Measurements from ENCODE around the gene ISOC2.

The ISOC2 gene

DNA sequence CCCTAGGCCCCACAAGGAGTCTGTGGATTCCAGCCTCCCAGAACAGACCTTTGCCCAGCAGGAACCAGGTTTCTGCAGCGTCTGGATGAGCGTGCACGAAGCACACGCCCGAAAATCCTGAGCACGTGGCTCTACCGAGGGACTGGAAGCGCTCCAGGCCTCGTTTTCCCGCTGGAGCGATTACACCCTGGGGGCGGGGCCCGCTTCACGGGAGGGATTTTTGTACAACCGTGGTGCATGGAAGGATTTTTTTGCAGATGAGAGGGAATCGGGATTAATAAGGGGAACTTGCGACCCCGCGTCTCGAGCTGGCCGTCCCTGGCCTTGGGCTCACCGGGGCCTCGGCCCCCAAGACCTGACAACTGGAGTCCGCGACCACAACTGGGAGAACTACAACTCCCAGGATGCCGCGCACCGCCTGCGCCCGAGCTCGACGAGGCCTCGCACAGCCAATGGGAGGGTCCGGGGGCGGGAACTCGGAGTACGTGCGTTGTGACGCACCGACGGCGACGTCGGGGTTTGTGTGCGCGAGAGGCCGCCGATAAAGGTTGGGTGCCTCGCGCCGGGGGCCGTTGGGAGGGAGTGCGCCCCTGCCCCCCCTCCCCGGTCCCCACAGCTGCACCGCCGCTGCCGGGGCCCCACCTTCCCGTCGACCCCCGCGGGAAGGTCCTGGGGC, 14.8 kb upstream of the ISOC2 start, which contains the start of gene ZNF628:
ZNF628 (plus strand) TSS at position 518 of the 676 bp plus-strand sequence. CDS start 3,294 bp downstream, outside the sequence.
- peak; percentile 99 for DNase-seq

DNA sequence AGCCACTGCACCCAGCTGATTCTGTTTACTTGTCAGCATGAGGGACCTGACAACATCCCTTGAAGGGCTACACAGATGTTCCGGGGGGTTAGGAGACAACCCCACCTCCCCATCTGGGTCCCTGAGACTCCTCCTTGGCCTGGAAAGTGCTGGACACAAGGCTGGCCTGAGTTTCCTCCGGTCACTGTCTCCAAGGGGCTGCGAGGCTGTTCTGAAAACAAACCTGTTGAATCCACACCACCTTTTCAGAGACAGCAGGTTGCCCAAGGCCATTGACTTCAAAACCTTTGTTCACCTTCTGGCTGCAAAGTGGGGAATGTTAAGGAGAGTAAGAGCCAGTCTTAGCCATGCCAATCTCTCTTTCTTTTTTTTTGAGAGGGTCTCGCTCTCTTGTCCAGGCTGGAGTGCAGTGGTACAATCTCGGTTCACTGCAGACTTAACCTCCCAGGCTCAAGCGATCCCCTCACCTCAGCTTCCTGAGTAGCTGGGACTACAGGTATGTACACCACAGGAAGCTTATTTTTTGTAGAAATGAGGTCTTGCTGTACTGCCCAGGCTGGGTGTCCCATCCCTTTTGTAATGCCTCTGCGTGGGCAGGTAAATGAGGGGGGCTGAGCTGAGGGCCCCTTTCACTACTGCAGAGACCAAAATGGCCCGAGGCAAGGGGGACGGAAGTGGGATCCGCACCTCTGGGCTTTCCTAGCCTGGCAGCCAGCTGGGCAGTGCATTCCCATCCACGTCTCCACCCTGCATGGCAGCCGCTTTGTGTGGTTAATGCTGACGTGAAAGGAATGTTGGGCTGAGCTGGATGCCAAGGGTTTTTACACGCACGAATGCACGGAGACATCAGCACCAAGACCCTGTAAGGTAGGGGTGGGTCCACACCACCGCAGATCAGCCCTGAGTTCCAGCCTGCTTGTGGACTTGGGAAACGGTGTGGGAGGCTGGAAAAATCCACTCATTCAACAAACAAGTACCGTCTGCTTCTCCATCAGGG, 13.1 kb upstream of the ISOC2 start:
- DNase-seq = no peak

DNA sequence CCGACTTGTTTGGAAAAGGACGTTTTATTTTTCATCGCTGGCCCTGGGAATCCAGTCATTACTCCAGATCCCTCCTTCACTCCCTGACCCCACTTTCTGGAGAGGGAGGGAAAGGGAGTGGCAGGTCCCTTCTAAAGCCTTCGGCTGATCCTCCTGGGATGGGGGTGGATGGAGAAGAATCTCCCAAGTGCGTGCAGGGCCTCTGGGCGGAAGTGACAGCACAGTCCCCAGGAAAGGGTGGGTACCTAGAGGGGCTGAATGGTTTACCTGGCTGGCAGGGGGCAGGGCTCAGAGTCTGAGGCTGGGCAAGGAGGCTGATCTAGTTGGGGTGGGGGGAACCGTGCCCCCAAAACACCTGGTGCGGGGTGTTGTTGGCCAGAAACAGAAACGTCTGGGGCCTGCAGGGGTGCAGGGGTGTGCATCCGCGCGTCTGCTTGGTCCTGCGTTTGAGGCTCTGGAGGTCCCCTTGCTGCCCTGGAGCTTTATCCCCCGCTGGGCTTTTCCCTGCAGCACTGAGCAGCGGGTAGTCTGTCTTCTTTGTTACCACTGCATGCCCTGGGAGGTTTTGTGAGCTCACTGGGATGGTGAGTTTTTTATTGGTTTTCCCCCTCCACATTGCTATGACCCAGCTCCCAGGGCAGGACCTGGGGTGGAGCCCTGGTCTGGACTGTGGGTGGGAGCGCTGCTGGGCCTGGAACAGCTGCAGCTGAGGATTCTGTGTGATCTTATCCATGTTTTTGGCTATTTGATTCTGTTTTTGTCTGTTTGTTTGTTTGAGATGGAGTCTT, 12.0 kb upstream of the ISOC2 start:
- no peak for DNase-seq

DNA sequence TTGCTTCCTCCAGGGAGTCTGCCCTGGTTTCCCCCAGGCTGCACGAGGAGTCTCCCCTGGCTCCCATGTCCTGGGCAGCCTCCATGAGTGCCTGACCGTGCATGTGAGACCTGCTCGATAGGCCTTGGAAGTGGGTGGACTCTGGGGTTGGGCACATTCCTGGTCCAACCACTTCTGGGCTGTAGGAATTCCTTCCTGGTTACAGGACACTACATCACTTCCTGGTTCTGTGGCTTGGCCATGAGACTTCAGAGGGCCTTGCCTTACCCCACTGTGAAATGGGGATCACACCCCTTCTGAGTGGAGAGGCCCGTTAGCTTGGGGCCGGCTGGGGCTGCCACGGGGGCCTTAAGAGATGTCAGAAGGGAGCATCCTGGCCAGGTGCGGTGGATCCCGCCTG, 11.0 kb upstream of the ISOC2 start:
- no peak for DNase-seq

DNA sequence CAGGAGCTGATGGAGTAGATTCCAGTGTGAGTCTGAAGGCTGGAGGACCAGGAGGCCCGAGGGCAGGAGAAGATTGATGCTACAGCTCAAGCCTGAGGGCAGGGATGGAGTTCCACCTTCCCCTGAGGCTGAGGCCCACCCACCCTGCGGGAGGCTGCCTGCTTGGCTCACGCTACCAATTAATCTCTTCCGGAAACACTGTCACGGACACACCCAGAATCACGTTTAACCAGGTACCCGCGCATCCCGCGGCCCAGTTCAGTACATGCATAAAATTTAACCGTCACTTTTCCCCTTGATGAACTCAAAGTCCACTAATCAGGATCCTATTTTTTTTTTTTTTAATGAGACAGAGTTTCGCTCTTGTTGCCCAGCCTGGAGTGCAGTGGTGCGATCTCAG, 9.8 kb upstream of the ISOC2 start:
- no peak for DNase-seq

DNA sequence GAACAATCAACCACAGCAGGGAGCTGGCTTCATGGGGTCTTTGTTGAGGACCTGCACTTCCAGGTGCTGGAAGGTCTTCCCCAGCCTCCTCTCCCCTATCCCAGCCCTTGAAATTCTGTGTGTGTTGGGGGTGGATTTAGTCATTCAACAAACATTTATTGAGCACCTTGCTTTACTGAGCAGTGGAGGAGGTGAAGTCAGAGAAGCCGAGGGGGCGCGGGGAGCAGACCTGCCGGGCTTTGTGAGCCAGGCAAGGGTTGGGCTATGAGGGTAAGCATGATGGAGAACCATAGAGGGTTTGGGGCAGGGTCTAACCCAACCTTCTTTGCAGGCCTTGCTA, 6.6 kb upstream of the ISOC2 start:
- no peak for DNase-seq

DNA sequence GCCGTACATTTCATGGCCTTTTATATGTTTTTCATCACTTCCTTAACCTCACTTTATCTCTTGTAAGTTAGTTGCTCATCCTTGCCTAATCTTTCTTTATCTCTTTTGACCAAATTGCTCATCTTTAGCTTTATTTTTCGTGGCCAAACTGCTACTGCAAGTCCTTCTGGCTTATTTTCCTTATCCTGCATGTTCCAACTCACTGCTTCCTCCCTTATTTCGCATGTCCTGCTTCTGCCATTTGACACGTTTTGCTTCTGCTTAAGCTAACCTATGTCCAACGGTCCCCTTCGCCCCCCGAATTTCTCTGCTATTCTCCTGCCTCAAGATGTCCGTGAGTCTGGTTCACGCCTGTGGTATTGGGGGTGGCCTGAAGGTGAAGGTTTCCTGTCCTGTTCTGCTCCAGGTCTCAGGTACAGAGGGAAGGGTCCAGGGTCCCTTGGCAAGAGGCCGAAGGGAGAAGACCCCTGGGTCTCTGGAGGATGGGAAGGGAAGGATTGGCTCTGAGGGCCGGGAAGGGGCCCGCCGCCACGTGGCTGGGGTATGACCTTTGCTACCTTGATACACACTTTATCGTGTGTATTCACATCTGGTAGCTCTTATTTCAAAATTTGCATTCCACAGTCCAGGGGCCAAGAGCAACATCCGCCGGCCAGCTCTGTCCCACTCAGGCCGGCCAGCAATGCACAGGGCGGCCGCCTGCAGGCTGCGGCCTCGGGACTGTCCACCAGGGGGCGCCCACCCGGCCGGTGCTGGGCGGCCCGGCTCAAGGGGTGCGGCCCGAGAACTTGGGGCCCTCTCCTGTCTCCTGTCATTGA, 6.0 kb upstream of the ISOC2 start:
- DNase-seq = peak; percentile 79

DNA sequence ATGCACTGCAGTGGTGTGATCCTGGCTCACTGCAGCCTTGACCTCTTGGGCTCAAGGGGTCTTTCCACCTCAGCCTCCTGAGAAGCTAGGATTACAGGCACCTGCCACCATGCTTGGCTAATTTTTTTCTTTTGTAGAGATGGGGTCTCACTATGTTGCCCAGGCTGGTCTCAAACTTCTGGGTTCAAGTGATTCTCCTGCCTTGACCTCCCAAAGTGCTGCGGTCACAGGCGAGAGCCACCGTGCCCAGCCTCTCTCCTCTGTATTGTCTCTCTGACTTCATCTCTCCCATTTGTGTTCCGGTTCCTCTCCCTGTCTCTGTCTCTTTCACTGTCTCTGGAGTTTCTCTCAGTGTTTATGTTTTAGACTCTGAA, 4.8 kb upstream of the ISOC2 start:
- DNase-seq = no peak

DNA sequence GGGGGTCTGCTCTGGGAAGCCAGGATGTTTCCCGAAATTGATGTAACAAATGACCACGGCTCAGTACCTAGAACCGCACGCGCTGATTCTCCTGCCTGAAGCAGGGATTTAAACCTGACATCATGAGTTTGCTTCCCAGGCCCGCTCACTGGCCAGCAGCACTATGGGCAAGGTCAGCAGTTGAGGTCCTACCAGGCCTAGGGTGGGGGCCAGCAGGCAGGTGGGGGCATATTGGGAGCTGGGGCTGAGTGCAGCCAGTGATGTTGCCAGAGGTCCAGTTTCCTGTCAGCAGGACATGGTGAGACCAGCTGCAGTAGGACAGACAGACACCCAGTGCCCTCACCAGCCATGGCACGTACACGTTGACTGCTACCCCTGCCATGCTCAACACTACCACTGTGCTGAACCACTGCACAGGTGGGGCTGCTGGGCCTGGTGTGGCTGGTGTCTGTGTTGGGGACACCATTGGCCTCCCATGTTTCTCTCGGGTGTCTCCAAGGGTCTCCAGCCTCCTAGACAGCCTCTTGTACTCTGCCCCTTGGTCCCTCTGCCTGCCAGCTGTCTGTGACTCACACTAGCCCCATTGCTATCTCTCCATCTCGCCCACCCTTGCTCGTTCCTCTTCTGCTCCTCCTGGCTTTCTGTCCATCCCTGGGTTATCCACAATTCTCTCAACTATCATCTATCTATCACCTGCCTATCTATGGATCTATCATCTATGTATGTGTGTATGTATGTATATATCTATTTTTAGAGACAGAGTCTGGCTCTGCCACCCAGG, 4.2 kb upstream of the ISOC2 start:
- no peak for DNase-seq

DNA sequence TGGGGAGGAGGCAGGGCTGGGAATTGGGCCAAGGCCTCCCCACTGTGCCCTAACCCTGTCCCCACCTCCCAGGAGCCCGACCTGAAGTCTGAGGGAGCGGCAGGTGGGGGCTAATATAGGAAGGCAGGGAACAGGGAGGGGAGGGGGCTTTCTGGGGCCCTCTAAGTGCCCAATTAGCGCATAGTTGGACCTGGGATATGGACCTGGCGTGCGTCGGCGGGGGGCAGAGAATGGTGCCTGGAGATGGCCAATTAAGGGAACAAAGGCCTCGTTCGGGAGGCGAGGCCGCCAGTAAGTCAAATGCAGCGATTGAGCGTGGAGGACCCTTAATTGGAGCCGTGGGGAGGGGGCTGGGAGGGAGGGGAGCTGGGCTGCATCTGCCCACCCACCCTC, 3.2 kb upstream of the ISOC2 start, which contains the start of gene C19orf85:
C19orf85 (minus strand) TSS at position 90 of the 393 bp plus-strand sequence. CDS start 197 bp downstream, outside the sequence.
- no peak for DNase-seq

DNA sequence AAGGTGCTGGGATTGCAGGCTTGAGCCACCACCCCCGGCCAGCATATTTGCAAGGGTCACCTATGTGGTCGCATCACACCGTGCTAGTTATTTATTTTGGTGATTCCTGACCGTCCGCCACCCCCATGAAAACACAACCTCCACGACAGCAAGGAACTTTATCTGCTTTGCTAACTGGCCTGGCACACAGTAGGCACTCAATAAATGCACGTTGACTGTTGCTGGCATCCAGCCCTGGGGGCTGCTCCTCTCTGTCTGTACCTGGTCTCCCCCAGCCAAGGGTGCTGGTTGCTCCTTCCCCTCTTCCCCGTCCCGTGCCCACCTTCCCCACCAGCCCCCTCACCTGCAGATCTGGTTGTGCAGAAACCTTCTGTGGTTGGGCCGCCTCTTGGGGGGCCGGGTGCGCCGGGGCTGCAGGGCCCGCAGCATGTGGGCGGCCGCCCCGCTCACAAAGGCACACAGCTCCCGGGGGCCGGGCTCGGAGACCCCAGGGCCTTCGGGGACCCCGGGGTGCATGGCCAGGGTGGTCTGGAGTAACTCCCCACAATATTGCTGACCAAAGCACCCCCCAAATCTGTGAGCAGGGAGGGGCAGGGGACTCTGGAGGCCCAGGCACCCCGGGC, 2.7 kb upstream of the ISOC2 start:
- DNase-seq = no peak

DNA sequence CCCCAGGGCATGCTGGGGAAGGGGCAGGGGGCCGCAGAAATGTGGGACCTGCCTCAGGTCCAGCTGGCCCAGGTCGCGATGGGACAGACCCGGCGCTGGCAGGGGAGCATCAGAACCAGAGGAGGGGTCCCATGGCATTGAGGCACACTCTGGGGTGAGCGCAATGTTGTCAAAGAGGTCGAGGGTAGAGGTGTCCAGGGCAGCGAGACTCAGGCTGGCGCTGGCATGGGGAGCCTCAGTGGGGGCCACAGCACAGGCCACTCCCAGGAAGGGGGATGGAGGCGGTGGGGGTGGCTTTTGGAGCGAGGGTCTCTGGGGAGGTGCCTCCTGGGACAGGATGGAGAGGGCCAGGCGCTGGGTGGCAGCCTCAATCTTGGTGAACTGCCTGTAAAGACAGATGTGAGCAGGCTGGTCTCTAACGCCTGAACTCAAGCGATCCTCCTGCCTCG, 2.2 kb upstream of the ISOC2 start:
- no peak for DNase-seq

DNA sequence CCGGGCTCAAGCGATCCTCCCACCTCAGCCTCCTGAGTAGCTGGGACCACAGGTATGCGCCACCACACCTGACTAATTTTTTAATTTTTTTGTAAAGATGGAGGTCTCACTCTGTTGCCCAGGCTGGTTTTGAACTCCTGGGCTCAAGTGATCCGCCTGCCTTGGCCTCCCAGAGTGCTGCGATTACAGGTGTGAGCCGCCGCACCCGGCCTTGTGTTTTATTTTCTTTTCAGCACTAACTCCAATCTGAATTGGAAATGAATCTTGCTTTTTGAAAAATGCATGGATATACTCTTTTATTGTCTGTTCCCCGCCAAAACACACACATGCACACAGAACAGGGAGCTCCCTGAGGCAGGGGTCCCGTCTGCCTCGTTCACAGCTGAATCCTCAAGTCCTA, 1.3 kb upstream of the ISOC2 start:
- no peak for DNase-seq

DNA sequence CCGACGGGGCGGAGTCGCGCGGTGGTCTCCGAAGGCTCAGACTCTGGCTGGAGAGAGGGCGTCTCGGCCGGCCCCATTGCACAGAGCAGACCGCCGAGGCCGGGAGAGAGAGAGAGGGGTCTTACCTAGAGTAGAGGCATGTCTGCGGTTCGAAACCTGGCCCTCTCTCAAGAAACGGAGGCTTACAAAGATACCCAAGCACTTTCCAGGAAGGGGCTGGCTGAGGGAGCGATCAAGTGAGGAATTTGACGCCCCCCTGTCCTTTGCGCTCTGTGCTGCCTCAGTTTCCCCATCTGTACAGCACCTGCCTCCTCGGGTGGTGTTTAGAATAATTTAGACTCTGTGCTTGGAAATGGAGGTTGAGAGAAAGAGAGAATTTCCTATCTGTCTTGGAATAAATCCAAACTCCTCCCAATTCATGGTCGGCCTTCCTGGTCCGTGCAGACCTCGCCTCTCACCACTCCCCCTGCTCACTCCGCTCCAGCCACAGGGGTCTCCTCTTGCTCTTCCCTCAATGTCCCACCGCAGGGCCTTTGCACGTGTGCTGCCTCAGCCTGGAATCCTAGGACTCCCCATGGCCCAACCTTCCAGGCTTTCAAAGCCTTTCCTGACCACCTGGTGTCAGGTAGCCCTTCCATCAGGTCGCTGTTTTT, 658 bp upstream of the ISOC2 start:
- no peak for DNase-seq

DNA sequence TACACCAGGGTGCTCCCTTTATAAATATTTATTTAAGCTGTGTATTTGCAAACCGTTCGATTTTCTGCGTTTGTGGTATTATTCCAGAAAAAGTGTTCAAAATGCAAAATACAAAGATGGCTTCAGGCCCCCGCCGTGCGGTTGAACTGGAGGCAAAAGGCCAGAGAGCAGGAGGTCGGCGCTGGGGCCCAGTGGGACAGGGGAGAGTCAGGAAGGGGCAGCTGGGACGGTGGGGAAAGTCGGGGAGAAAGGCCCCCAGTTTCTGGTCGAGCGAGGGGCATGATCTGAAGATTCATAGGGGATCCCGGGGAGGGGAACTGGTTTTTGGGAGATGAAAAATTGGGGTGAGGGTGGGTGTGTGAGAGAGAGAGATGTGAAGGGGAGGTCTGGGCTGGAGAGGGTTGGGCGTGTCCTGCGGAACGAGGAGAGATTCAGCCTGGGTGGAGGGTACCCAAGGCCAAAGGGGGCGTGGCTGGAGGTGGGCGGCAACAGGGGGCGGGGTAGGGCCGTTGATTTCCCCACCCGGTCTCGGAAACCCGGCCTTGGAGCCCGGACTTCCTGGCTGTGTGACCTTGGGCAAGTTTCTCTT, 678 bp downstream of the ISOC2 start:
- peak; percentile 50 for DNase-seq

DNA sequence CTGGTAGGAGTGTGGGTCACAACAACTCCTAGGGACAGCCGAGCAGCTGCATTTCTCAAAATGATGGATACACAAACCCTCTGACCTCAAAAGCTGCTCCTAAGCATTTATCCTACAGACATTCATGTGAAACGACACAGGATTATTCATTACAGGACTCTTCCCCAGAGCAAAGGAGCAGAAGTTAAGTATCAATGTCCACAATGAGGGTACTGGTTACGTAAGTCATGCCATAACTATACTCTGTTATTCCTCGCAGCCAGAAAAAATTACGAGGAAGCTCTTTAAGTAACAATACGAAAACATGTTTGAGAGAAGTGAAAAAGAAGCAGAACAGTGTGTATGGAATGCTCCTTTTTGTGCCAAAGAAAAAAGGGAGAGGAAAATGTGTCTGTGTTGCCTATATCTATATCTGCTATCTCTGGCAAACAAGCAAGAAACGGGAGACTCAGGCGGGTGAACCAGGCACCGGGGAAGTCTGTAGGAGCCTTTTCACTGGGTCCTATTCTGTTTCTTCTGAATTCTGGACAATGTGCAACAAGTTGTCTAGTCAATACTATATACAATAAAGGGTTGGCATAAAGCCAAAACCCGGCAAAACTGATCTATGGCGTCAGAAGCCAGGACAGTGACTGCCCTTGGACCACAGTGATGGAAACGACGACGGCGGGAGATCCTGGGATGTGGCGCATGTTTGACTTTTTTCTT, 1.3 kb downstream of the ISOC2 start:
- DNase-seq = no peak

DNA sequence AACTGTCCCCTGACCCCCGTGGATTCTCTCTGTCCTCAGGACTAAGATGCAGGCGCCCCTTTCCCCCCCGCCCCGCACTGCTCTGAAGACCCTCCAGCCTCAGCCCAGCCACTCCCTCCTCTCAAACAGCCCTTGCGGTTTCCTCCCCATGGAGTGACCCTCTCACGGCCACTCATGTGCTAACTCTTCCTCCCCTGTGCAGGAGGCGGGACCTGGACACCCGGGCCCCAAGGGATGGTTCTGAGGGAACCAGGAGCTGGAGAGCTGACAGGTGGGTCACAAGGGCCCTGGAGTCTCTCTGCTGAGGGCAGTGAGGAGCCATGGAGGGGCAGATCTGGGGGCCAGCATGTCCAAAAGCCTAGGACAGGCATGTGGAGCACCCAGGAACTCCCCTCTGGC, 1.9 kb downstream of the ISOC2 start:
- no peak for DNase-seq

DNA sequence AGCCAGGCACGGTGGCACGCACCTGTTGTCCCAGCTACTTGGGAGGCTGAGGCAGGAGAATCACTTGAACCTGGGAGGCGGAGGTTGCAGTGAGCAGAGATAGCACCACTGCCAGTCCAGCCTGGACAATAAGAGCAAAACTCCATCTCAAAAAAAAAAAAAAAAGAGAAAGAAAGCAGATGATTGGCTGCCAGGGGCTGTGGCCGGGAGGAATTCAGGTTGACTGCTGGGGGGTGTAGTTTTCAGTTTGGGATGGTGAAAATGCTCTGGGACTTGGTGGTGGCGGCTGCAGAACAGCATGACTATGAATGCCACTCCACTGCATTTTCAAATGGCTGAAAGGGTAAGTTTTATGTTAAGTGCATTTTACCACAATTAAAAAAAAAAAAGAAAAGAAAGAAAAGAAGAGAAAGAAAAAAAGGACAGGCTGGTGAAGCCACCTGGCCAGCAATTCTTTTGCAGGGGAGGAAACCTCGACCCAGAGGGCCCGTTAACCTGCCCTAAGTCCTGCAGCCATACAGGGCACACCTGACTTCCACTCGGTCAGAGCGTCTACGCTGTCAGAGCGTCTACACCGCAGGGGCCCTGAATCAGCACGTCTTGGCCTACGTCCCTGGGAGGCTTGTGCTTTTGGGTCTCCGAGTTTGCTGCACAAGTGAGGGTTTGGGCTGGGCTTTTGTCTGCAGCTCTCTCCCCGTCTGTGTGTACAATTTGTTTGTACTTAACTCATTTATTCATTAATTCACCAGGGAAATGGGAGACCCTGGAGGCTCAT, 3.6 kb downstream of the ISOC2 start:
- DNase-seq = no peak

DNA sequence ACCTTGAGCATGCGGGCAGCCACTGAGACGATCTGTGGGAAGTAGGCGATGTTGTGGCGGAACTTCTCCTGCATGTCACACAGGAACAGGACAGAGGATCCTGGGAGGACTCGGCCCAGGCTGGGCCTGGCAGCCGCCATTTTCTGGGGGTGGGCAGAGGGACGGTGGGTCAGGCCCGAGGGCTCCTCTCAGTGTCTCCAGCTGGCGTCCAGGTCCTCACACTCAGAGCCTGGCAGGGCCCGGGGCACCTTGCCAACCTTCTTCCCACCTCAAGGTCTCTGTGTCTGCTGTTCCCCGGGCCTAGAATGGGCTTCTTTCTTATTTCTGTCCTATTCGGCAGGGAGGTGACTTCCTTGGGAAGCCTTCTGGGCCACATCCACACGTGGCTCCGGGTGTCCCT, 5.1 kb downstream of the ISOC2 start:
- no peak for DNase-seq

All from CD4-positive, alpha-beta T cell treated with Interleukin-17A for 4 hours (primary cell).